ENCODE measurements around the gene C1orf210. TPM values are rescaled to one million over a fixed set of nuclear protein-coding genes. Genes with fewer than 3 reads are reported as not detected.

Gene C1orf210
- total RNA-seq, 1 experiment from 2014 or later = 29.3 TPM

GRCh38 chr1:43294761-43295160 is 9.4 kb upstream of the C1orf210 start:
- no peak overlapping the region for H3K4me3 ChIP-seq
- H3K27ac ChIP-seq = peak overlapping the region; percentile 73
- H4K20me1 ChIP-seq (ENCODE audit: insufficient read depth) = no peaks in the 10 kb centered on the region
- no peaks in the 10 kb centered on the region for H3K9me3 ChIP-seq (ENCODE audit: insufficient read depth, low read depth)
- TF ChIP-seq CTCF (conservative IDR thresholded peaks at IDR 0.05) = no peak
- no peak for TF ChIP-seq EZH2 (IDR thresholded peaks at IDR 0.05; ENCODE audit: low read depth)
- no peak overlapping the region for H2AFZ ChIP-seq
- no peak for DNase-seq
- peaks cover 24% of the 10 kb centered on the region for H3F3A ChIP-seq (ENCODE audit: insufficient read depth, low read depth)
- CTCF ChIA-PET = interaction anchor here (0.9 kb wide), 1 partner anchor 9 kb away, joined by 6 read pairs; the partner anchor contains the start of gene C1orf210
- no peaks in the 10 kb centered on the region for H3K9me2 ChIP-seq (ENCODE audit: insufficient read depth)
- H3K4me1 ChIP-seq (replicated peaks; ENCODE audit: insufficient read depth) = peaks cover 49% of the 10 kb centered on the region
- POLR2A ChIA-PET (ENCODE audit: unreplicated experiment) = interaction anchor here (0.7 to 1.0 kb wide), 4 partner anchors 9 to 362 kb away, joined by 5 to 17 read pairs (median 6); partner anchors contain the start of gene C1orf210
- H3K4me2 ChIP-seq = peak overlapping the region; percentile 54
- no TSS peak for BruUV-seq (replicated peaks)
- intact Hi-C loops (cut with micrococcal nuclease; ENCODE audit: unreplicated experiment) = no loop called here
- no peaks in the 10 kb centered on the region for H3K36me3 ChIP-seq (ENCODE audit: low read depth)
- no peaks in the 10 kb centered on the region for H3K27me3 ChIP-seq (ENCODE audit: insufficient read depth, low read depth)
- no peaks in the 10 kb centered on the region for H3K79me2 ChIP-seq (ENCODE audit: low read depth)

- Histone ChIP-seq H3K4me3 (no peak overlapping the region), H4K20me1 (ENCODE audit: insufficient read depth) (no peaks in the 10 kb centered on the region), H3K9me3 (ENCODE audit: insufficient read depth, low read depth) (no peaks in the 10 kb centered on the region), H2AFZ (no peak overlapping the region), H3K4me1 (replicated peaks; ENCODE audit: insufficient read depth) (peaks cover 49% of the 10 kb centered on the region), H3F3A (ENCODE audit: insufficient read depth, low read depth) (peaks cover 24% of the 10 kb centered on the region), H3K4me2 (peak overlapping the region; percentile 54), H3K36me3 (ENCODE audit: low read depth) (no peaks in the 10 kb centered on the region), H3K27ac (peak overlapping the region; percentile 73), H3K27me3 (ENCODE audit: insufficient read depth, low read depth) (no peaks in the 10 kb centered on the region), H3K79me2 (ENCODE audit: low read depth) (no peaks in the 10 kb centered on the region), H3K9me2 (ENCODE audit: insufficient read depth) (no peaks in the 10 kb centered on the region)
- peak; percentile 72 to 83 for DNase-seq
- ChIA-PET CTCF (interaction anchor here (0.8 to 1.2 kb wide), 3 partner anchors 8 to 87 kb away, joined by 3 to 6 read pairs (median 4); partner anchors contain the start of gene C1orf210), POLR2A (ENCODE audit: unreplicated experiment) (interaction anchor here (0.5 to 1.1 kb wide), 8 partner anchors 9 to 1924 kb away, joined by 3 to 8 read pairs (median 5); partner anchors contain the start of genes C1orf210, MED8 and SZT2)
- BruUV-seq (replicated peaks) = no TSS peak
- no peak for TF ChIP-seq CTCF (conservative IDR thresholded peaks at IDR 0.05)
- TF ChIP-seq EZH2 (IDR thresholded peaks at IDR 0.05; ENCODE audit: low read depth) = no peak
- intact Hi-C loops (cut with micrococcal nuclease; ENCODE audit: unreplicated experiment) = no loop called here
Observed at GRCh38 chr1:43293896-43294760, 8.7 kb upstream of the C1orf210 start.

GRCh38 chr1:43293176-43293575 is 7.8 kb upstream of the C1orf210 start:
- Histone ChIP-seq H2AFZ (no peak overlapping the region), H3K4me1 (replicated peaks; ENCODE audit: insufficient read depth) (peaks cover 49% of the 10 kb centered on the region), H3K27me3 (ENCODE audit: insufficient read depth, low read depth) (no peaks in the 10 kb centered on the region), H3K79me2 (ENCODE audit: low read depth) (no peaks in the 10 kb centered on the region), H3F3A (ENCODE audit: insufficient read depth, low read depth) (peaks cover 24% of the 10 kb centered on the region), H3K9me3 (ENCODE audit: insufficient read depth, low read depth) (no peaks in the 10 kb centered on the region), H3K4me2 (peak overlapping the region; percentile 54), H3K36me3 (ENCODE audit: low read depth) (no peaks in the 10 kb centered on the region), H4K20me1 (ENCODE audit: insufficient read depth) (no peaks in the 10 kb centered on the region), H3K27ac (peak overlapping the region; percentile 73), H3K4me3 (no peak overlapping the region), H3K9me2 (ENCODE audit: insufficient read depth) (no peaks in the 10 kb centered on the region)
- TF ChIP-seq EZH2 (IDR thresholded peaks at IDR 0.05; ENCODE audit: low read depth) (no peak), CTCF (conservative IDR thresholded peaks at IDR 0.05) (no peak)
- ChIA-PET CTCF (interaction anchor here (0.8 to 1.2 kb wide), 2 partner anchors 65 to 87 kb away, joined by 3 to 4 read pairs; no protein-coding TSS in a partner anchor), POLR2A (ENCODE audit: unreplicated experiment) (interaction anchor here (0.5 to 1.1 kb wide), 2 partner anchors 96 to 1923 kb away, joined by 5 to 8 read pairs; no protein-coding TSS in a partner anchor)
- BruUV-seq (replicated peaks) = no TSS peak
- peak; percentile 40 to 78 for DNase-seq
- intact Hi-C loops (cut with micrococcal nuclease; ENCODE audit: unreplicated experiment) = no loop called here
